ENCODE data around the gene FYN.

The FYN gene

GRCh38 chr6:111615916-111616612 lies 257.2 kb downstream of the FYN start:
- DNase-seq = no peak

- no peak for DNase-seq
These were observed 258.2 kb downstream of the FYN start for GRCh38 chr6:111614833-111615582.

GRCh38 chr6:111612379-111612778 lies 260.9 kb downstream of the FYN start:
- DNase-seq = no peak

- no peak for DNase-seq
These were observed 262.6 kb downstream of the FYN start for GRCh38 chr6:111610548-111611172.

Data from NCI-H2227 treated with DMSO at 0.1 percent for 48 hours (cell line).